ENCODE results near the gene KCNH4.
A peak's percentile ranks its signal among the peaks of the same experiment; 100 is the strongest.
"Not testable (repeated sequence)": the region's sequence is repeated elsewhere in the genome, so short reads cannot be mapped to it uniquely, and the experiment has no call there.

The KCNH4 gene

GRCh38 chr17:42193969-42194899, 13.3 kb upstream of the KCNH4 start, which contains the start of gene GHDC:
Gene GHDC (minus strand): TSS chr17:42194494. CDS start chr17:42193581, 913 bp downstream.
- peak; percentile 81 for DNase-seq

- no peak for DNase-seq
Observed at GRCh38 chr17:42193216-42193968, 12.4 kb upstream of the KCNH4 start.

GRCh38 chr17:42192189-42193126, 11.5 kb upstream of the KCNH4 start:
- DNase-seq, result no peak

GRCh38 chr17:42191275-42191608, 10.3 kb upstream of the KCNH4 start:
- no peak for DNase-seq

GRCh38 chr17:42190491-42191274, 9.7 kb upstream of the KCNH4 start:
- no peak for DNase-seq

GRCh38 chr17:42189651-42189965, 8.7 kb upstream of the KCNH4 start:
- no peak for DNase-seq

GRCh38 chr17:42188749-42189650, 8.1 kb upstream of the KCNH4 start:
- DNase-seq, result no peak

GRCh38 chr17:42187833-42188232, 6.9 kb upstream of the KCNH4 start:
- DNase-seq, result no peak

- not testable (repeated sequence) for DNase-seq
Observed at GRCh38 chr17:42186191-42186590, 5.2 kb upstream of the KCNH4 start.

- no peak for DNase-seq
Observed at GRCh38 chr17:42185621-42185930, 4.6 kb upstream of the KCNH4 start.

GRCh38 chr17:42184713-42185620, 4.0 kb upstream of the KCNH4 start, which contains the start of gene HCRT:
Gene HCRT (minus strand): TSS chr17:42185452. CDS start chr17:42185365, 87 bp downstream.
- no peak for DNase-seq

GRCh38 chr17:42183741-42184711, 3.1 kb upstream of the KCNH4 start:
- peak; percentile 80 for DNase-seq

GRCh38 chr17:42182927-42183734, 2.2 kb upstream of the KCNH4 start:
- DNase-seq, result no peak

GRCh38 chr17:42181851-42182207, 887 bp upstream of the KCNH4 start:
- DNase-seq, result no peak

- no peak for DNase-seq
Observed at GRCh38 chr17:42180411-42180921, 476 bp downstream of the KCNH4 start.

- DNase-seq, result peak; percentile 29
Observed at GRCh38 chr17:42179911-42180410, 981 bp downstream of the KCNH4 start.

- DNase-seq, result no peak
Observed at GRCh38 chr17:42179335-42179734, 1.6 kb downstream of the KCNH4 start.

- DNase-seq, result no peak
Observed at GRCh38 chr17:42178817-42179216, 2.1 kb downstream of the KCNH4 start.
